ENCODE measurements around the gene FCAMR. TPM values are rescaled to one million over a fixed set of nuclear protein-coding genes. Genes with fewer than 3 reads are reported as not detected.

The FCAMR gene
- total and polyA plus RNA-seq, 4 donors, result not detected

- Histone ChIP-seq H3K4me3 (ENCODE audit: low read length in 2 of 2) (no peak overlapping the region), H3K9me3 (ENCODE audit: control insufficient read depth, low read length) (peaks cover 4% of the 10 kb centered on the region), H3K27ac (ENCODE audit: low read depth in 1 of 2, low read length in 2 of 2) (no peak overlapping the region), H3K27me3 (ENCODE audit: control insufficient read depth in 1 of 2, insufficient read depth in 2 of 2, low read length in 1 of 2) (no peaks in the 10 kb centered on the region), H3K4me1 (ENCODE audit: control insufficient read depth in 1 of 2, insufficient read depth in 2 of 2, low read length in 2 of 2) (no peaks in the 10 kb centered on the region), H3K36me3 (ENCODE audit: control insufficient read depth in 1 of 2, insufficient read depth in 2 of 2, low read length in 1 of 2) (no peaks in the 10 kb centered on the region)
- WGBS, 2 donors, result 70 to 87% methylated on average over 3 of the region's 3 CpGs
- DNase-seq, result no peak
- intact Hi-C loops (cut with DNase I), result no loop called here
- ATAC-seq (ENCODE audit: low FRiP score), result no peak
Observed at GRCh38 chr1:206947255-206947654, 23.0 kb downstream of the FCAMR start.

- intact Hi-C loops (cut with DNase I), result no loop called here
- Histone ChIP-seq H3K27ac (ENCODE audit: low read depth in 1 of 2, low read length in 2 of 2) (no peak within 1 kb of the TSS), H3K27me3 (ENCODE audit: control insufficient read depth in 1 of 2, insufficient read depth in 2 of 2, low read length in 1 of 2) (no peaks in the 10 kb centered on the region), H3K36me3 (ENCODE audit: control insufficient read depth in 1 of 2, insufficient read depth in 2 of 2, low read length in 1 of 2) (no peaks in the 10 kb centered on the region), H3K4me1 (ENCODE audit: control insufficient read depth in 1 of 2, insufficient read depth in 2 of 2, low read length in 2 of 2) (no peaks in the 10 kb centered on the region), H3K4me3 (ENCODE audit: low read length in 2 of 2) (no peak within 1 kb of the TSS), H3K9me3 (ENCODE audit: control insufficient read depth, low read length) (peaks cover 4% of the 10 kb centered on the region)
- ATAC-seq (ENCODE audit: low FRiP score) (no peak), DNase-seq (no peak)
- 62 to 65% methylated on average over 7 of the region's 7 CpGs for WGBS, 2 donors
Observed at GRCh38 chr1:206946261-206946660, 24.0 kb downstream of the FCAMR start, which contains the start of gene PIGR. Gene PIGR (minus strand): TSS chr1:206946466. CDS start chr1:206940531, 5,935 bp downstream.

- H3K36me3 ChIP-seq (ENCODE audit: control insufficient read depth in 1 of 2, insufficient read depth in 2 of 2, low read length in 1 of 2), result no peaks in the 10 kb centered on the region
- H3K4me1 ChIP-seq (ENCODE audit: control insufficient read depth in 1 of 2, insufficient read depth in 2 of 2, low read length in 2 of 2), result no peaks in the 10 kb centered on the region
- no peaks in the 10 kb centered on the region for H3K27me3 ChIP-seq (ENCODE audit: control insufficient read depth in 1 of 2, insufficient read depth in 2 of 2, low read length in 1 of 2)
- intact Hi-C loops (cut with DNase I), result no loop called here
- H3K9me3 ChIP-seq (ENCODE audit: control insufficient read depth, low read length), result peaks cover 4% of the 10 kb centered on the region
- DNase-seq (no peak), ATAC-seq (ENCODE audit: low FRiP score) (no peak)
- H3K27ac ChIP-seq (ENCODE audit: low read depth in 1 of 2, low read length in 2 of 2), result no peak overlapping the region
- H3K4me3 ChIP-seq (ENCODE audit: low read length in 2 of 2), result no peak overlapping the region
- WGBS, 2 donors, result 88 to 91% methylated on average over 4 of the region's 4 CpGs
Observed at GRCh38 chr1:206945779-206946178, 24.5 kb downstream of the FCAMR start.

GRCh38 chr1:206944703-206945102, 25.6 kb downstream of the FCAMR start:
- Histone ChIP-seq H3K4me3 (ENCODE audit: low read length in 2 of 2) (no peak overlapping the region), H3K4me1 (ENCODE audit: control insufficient read depth in 1 of 2, insufficient read depth in 2 of 2, low read length in 2 of 2) (no peaks in the 10 kb centered on the region), H3K27ac (ENCODE audit: low read depth in 1 of 2, low read length in 2 of 2) (no peak overlapping the region), H3K27me3 (ENCODE audit: control insufficient read depth in 1 of 2, insufficient read depth in 2 of 2, low read length in 1 of 2) (no peaks in the 10 kb centered on the region), H3K36me3 (ENCODE audit: control insufficient read depth in 1 of 2, insufficient read depth in 2 of 2, low read length in 1 of 2) (no peaks in the 10 kb centered on the region), H3K9me3 (ENCODE audit: control insufficient read depth, low read length) (peaks cover under 1% of the 10 kb centered on the region)
- WGBS, 2 donors, result 66 to 70% methylated on average over 5 of the region's 5 CpGs
- ATAC-seq (ENCODE audit: low FRiP score) (no peak), DNase-seq (no peak)
- intact Hi-C loops (cut with DNase I), result no loop called here

GRCh38 chr1:206941766-206942418, 28.4 kb downstream of the FCAMR start:
- Histone ChIP-seq H3K36me3 (ENCODE audit: control insufficient read depth in 1 of 2, insufficient read depth in 2 of 2, low read length in 1 of 2) (no peaks in the 10 kb centered on the region), H3K27ac (ENCODE audit: low read depth in 1 of 2, low read length in 2 of 2) (no peak overlapping the region), H3K4me3 (ENCODE audit: low read length in 2 of 2) (no peak overlapping the region), H3K4me1 (ENCODE audit: control insufficient read depth in 1 of 2, insufficient read depth in 2 of 2, low read length in 2 of 2) (no peaks in the 10 kb centered on the region), H3K9me3 (ENCODE audit: control insufficient read depth, low read length) (no peaks in the 10 kb centered on the region), H3K27me3 (ENCODE audit: control insufficient read depth in 1 of 2, insufficient read depth in 2 of 2, low read length in 1 of 2) (no peaks in the 10 kb centered on the region)
- 17 to 18% methylated on average over 6 of the region's 6 CpGs for WGBS, 2 donors
- DNase-seq, result no peak
- ATAC-seq (ENCODE audit: low FRiP score), result no peak
- intact Hi-C loops (cut with DNase I), result no loop called here

GRCh38 chr1:206940588-206940936, 29.7 kb downstream of the FCAMR start:
- no peak for ATAC-seq (ENCODE audit: low FRiP score)
- 92% methylated on average over 3 of the region's 3 CpGs for WGBS, 2 donors

GRCh38 chr1:206939841-206940587, 30.2 kb downstream of the FCAMR start:
- Histone ChIP-seq H3K27ac (ENCODE audit: low read depth in 1 of 2, low read length in 2 of 2) (no peak overlapping the region), H3K9me3 (ENCODE audit: control insufficient read depth, low read length) (no peaks in the 10 kb centered on the region), H3K27me3 (ENCODE audit: control insufficient read depth in 1 of 2, insufficient read depth in 2 of 2, low read length in 1 of 2) (no peaks in the 10 kb centered on the region), H3K4me3 (ENCODE audit: low read length in 2 of 2) (no peak overlapping the region), H3K4me1 (ENCODE audit: control insufficient read depth in 1 of 2, insufficient read depth in 2 of 2, low read length in 2 of 2) (no peaks in the 10 kb centered on the region), H3K36me3 (ENCODE audit: control insufficient read depth in 1 of 2, insufficient read depth in 2 of 2, low read length in 1 of 2) (no peaks in the 10 kb centered on the region)
- intact Hi-C loops (cut with DNase I), result no loop called here
- ATAC-seq (ENCODE audit: low FRiP score) (no peak), DNase-seq (no peak)
- WGBS, 2 donors, result 88 to 89% methylated on average over 9 of the region's 9 CpGs

More at GRCh38 chr1:206940588-206940936, 29.7 kb downstream of the FCAMR start:
- Histone ChIP-seq H3K27ac (ENCODE audit: low read depth in 1 of 2, low read length in 2 of 2) (no peak overlapping the region), H3K36me3 (ENCODE audit: control insufficient read depth in 1 of 2, insufficient read depth in 2 of 2, low read length in 1 of 2) (no peaks in the 10 kb centered on the region), H3K4me3 (ENCODE audit: low read length in 2 of 2) (no peak overlapping the region), H3K9me3 (ENCODE audit: control insufficient read depth, low read length) (no peaks in the 10 kb centered on the region), H3K27me3 (ENCODE audit: control insufficient read depth in 1 of 2, insufficient read depth in 2 of 2, low read length in 1 of 2) (no peaks in the 10 kb centered on the region), H3K4me1 (ENCODE audit: control insufficient read depth in 1 of 2, insufficient read depth in 2 of 2, low read length in 2 of 2) (no peaks in the 10 kb centered on the region)
- intact Hi-C loops (cut with DNase I), result no loop called here
- no peak for DNase-seq

- DNase-seq, result no peak
- Histone ChIP-seq H3K27ac (ENCODE audit: low read depth in 1 of 2, low read length in 2 of 2) (no peak overlapping the region), H3K27me3 (ENCODE audit: control insufficient read depth in 1 of 2, insufficient read depth in 2 of 2, low read length in 1 of 2) (no peaks in the 10 kb centered on the region), H3K4me1 (ENCODE audit: control insufficient read depth in 1 of 2, insufficient read depth in 2 of 2, low read length in 2 of 2) (no peaks in the 10 kb centered on the region), H3K9me3 (ENCODE audit: control insufficient read depth, low read length) (no peaks in the 10 kb centered on the region), H3K4me3 (ENCODE audit: low read length in 2 of 2) (no peak overlapping the region), H3K36me3 (ENCODE audit: control insufficient read depth in 1 of 2, insufficient read depth in 2 of 2, low read length in 1 of 2) (no peaks in the 10 kb centered on the region)
- intact Hi-C loops (cut with DNase I), result no loop called here
- WGBS, 2 donors, result 90 to 97% methylated on average over 13 of the region's 13 CpGs
- no peak for ATAC-seq (ENCODE audit: low FRiP score)
Observed at GRCh38 chr1:206939131-206939530, 31.1 kb downstream of the FCAMR start.

GRCh38 chr1:206937425-206937824, 32.8 kb downstream of the FCAMR start:
- DNase-seq, result no peak
- no peak overlapping the region for H3K27ac ChIP-seq (ENCODE audit: low read depth in 1 of 2, low read length in 2 of 2)

More at GRCh38 chr1:206937425-206937824, 32.8 kb downstream of the FCAMR start:
- H3K4me1 ChIP-seq (ENCODE audit: control insufficient read depth in 1 of 2, insufficient read depth in 2 of 2, low read length in 2 of 2), result no peaks in the 10 kb centered on the region
- intact Hi-C loops (cut with DNase I), result no loop called here
- no peak overlapping the region for H3K4me3 ChIP-seq (ENCODE audit: low read length in 2 of 2)
- H3K27me3 ChIP-seq (ENCODE audit: control insufficient read depth in 1 of 2, insufficient read depth in 2 of 2, low read length in 1 of 2), result no peaks in the 10 kb centered on the region
- H3K9me3 ChIP-seq (ENCODE audit: control insufficient read depth, low read length), result no peaks in the 10 kb centered on the region
- no peak for ATAC-seq (ENCODE audit: low FRiP score)
- 91 to 96% methylated on average over 6 of the region's 6 CpGs for WGBS, 2 donors
- no peaks in the 10 kb centered on the region for H3K36me3 ChIP-seq (ENCODE audit: control insufficient read depth in 1 of 2, insufficient read depth in 2 of 2, low read length in 1 of 2)
